Endothelial cell of umbilical vein (primary cell): ENCODE measurements around the gene KBTBD3.

Source experiments
- CTCF ChIP-seq, 2 donors: IDR thresholded peaks; 1 replicate in 1 of 2; 2 replicates in 1 of 2; pipeline ENCODE4 v1.5.1; 2011; ENCODE audit warnings: low read length in 2 of 2, mild to moderate bottlenecking in 2 of 2, moderate library complexity in 2 of 2, control low read depth in 1 of 2, inconsistent platforms in 1 of 2, low read depth in 1 of 2; ENCODE audit not compliant: insufficient read depth in 1 of 2; ENCODE audit errors: extremely low read depth in 1 of 2
- EZH2 ChIP-seq: IDR thresholded peaks from 2 replicates; pipeline ENCODE4 v1.6.1; 2012; ENCODE audit warnings: borderline replicate concordance, low read depth, mild to moderate bottlenecking, moderate library complexity, low read length, inconsistent platforms; ENCODE audit not compliant: severe bottlenecking
- MAX ChIP-seq: IDR thresholded peaks from 2 replicates; pipeline ENCODE4 v1.6.1; 2011; ENCODE audit not compliant: insufficient read depth, insufficient read length
- MYC ChIP-seq: IDR thresholded peaks from one replicate; pipeline ENCODE4 v1.6.1; 2011; ENCODE audit warnings: mild to moderate bottlenecking, low read depth, low read length
- POLR2A ChIP-seq: IDR thresholded peaks from 2 replicates; pipeline ENCODE4 v1.6.1; 2012; ENCODE audit warnings: low read depth, mild to moderate bottlenecking, control low read depth, low read length
- POLR2AphosphoS5 ChIP-seq: IDR thresholded peaks from 2 replicates; pipeline ENCODE4 v1.6.1; 2012; ENCODE audit warnings: low read depth, mild to moderate bottlenecking, control low read depth, low read length, moderate library complexity; ENCODE audit not compliant: insufficient read depth

GRCh38 chr11:106098893-106099553, 21.9 kb upstream of the KBTBD3 start:
- TF ChIP-seq POLR2A (no peak), CTCF (IDR thresholded peaks at IDR 0.05; ENCODE audit: extremely low read depth in 1 of 2, insufficient read depth in 1 of 2, low read depth in 1 of 2, low read length in 2 of 2) (no peak), MYC (no peak), POLR2AphosphoS5 (no peak), EZH2 (no peak), MAX (no peak)
